GM12872 (cell line): ENCODE data around the gene WHRN.
A peak's percentile ranks its signal among the peaks of the same experiment; 100 is the strongest.

Experiments
- CTCF ChIP-seq: IDR thresholded peaks from 3 replicates; pipeline ENCODE4 v1.5.1; 2011; ENCODE audit warnings: low read depth, mild to moderate bottlenecking, low read length, moderate library complexity; ENCODE audit not compliant: insufficient read depth

Gene WHRN

GRCh38 chr9:114513055-114513958 lies 8.0 kb upstream of the WHRN start:
- TF ChIP-seq CTCF = no peak

- TF ChIP-seq CTCF = no peak
Observed at GRCh38 chr9:114511978-114512874, 7.0 kb upstream of the WHRN start.

GRCh38 chr9:114507726-114508125 lies 2.5 kb upstream of the WHRN start:
- TF ChIP-seq CTCF = peak; percentile 34; the same call in 2 of the 3 replicates

GRCh38 chr9:114506082-114506390 lies 763 bp upstream of the WHRN start:
- no peak for TF ChIP-seq CTCF

- TF ChIP-seq CTCF = no peak
Observed at GRCh38 chr9:114504341-114505186, 709 bp downstream of the WHRN start.

- no peak for TF ChIP-seq CTCF
Observed at GRCh38 chr9:114503522-114504340, 1.5 kb downstream of the WHRN start.
